Activated naive CD8-positive, alpha-beta T cell treated with anti-CD3 and anti-CD28 coated beads, Interleukin-2, amount 10 ng/mL, durations not matched to agents 7 days and 5 days (primary cell): Measurements from ENCODE around the gene CA10. TPM values are rescaled to one million over a fixed set of nuclear protein-coding genes. Genes with fewer than 3 reads are reported as not detected.

Experiments
- ATAC-seq: fragments of 150-1000 bp; cut with Tn5 transposase; one replicate; pipeline ENCODE4 v1.10.0; 2021; ENCODE audit warnings: low read depth, moderate library complexity
- POLR2A ChIA-PET: fragments of 350-600 bp; sonication (Branson Sonifier 250); formaldehyde crosslinking; loops from one replicate; lab custom pipeline; 2021; ENCODE audit warnings: antibody characterized with exemption; lab: Charles Lee
- DNase-seq: peaks from one replicate; pipeline ENCODE4 v3.0.0; 2021
- H3K27ac Mint-ChIP-seq: one replicate; pipeline ENCODE4 v1.8.0; 2022; ENCODE audit warnings: mild to moderate bottlenecking, mixed read lengths
- H3K27me3 Mint-ChIP-seq: one replicate; pipeline ENCODE4 v1.8.0; 2022; ENCODE audit warnings: mild to moderate bottlenecking, moderate library complexity, mixed read lengths
- H3K36me3 Mint-ChIP-seq: one replicate; pipeline ENCODE4 v1.8.0; 2021; ENCODE audit warnings: mild to moderate bottlenecking, mixed read lengths
- H3K4me1 Mint-ChIP-seq: one replicate; pipeline ENCODE4 v1.8.0; 2021; ENCODE audit warnings: mixed read lengths
- H3K4me3 Mint-ChIP-seq: one replicate; pipeline ENCODE4 v1.8.0; 2022; ENCODE audit warnings: mild to moderate bottlenecking, moderate library complexity, mixed read lengths
- H3K9me3 Mint-ChIP-seq: one replicate; pipeline ENCODE4 v1.8.0; 2021; ENCODE audit warnings: mixed read lengths
- total RNA-seq, 2 experiments: library from RNA; stranded (reverse); gene quantifications; one replicate each; pipeline ENCODE4 v1.2.3, GENCODE V29; 2021

The CA10 gene
- total RNA-seq, 2 experiments from 2014 or later: 0.20 TPM; not detected in 1

GRCh38 chr17:52136166-52136565 lies 22.3 kb downstream of the CA10 start:
- no peaks in the 10 kb centered on the region for H3K4me1 Mint-ChIP-seq
- peaks cover 2% of the 10 kb centered on the region for H3K27me3 Mint-ChIP-seq
- no peak overlapping the region for H3K4me3 Mint-ChIP-seq
- POLR2A ChIA-PET: no interaction called here
- no peak overlapping the region for H3K27ac Mint-ChIP-seq
- ATAC-seq: no peak
- no peak for DNase-seq
- no peaks in the 10 kb centered on the region for H3K36me3 Mint-ChIP-seq
- no peaks in the 10 kb centered on the region for H3K9me3 Mint-ChIP-seq

- Mint-ChIP-seq H3K36me3 (no peaks in the 10 kb centered on the region), H3K27ac (no peak overlapping the region), H3K27me3 (peaks cover 2% of the 10 kb centered on the region), H3K4me1 (no peaks in the 10 kb centered on the region), H3K9me3 (no peaks in the 10 kb centered on the region), H3K4me3 (no peak overlapping the region)
- POLR2A ChIA-PET: no interaction called here
- DNase-seq (no peak), ATAC-seq (no peak)
Measured at GRCh38 chr17:52134641-52135040, 23.9 kb downstream of the CA10 start.

GRCh38 chr17:52128721-52129120 lies 29.8 kb downstream of the CA10 start:
- no peak for ATAC-seq
- H3K9me3 Mint-ChIP-seq: no peaks in the 10 kb centered on the region
- H3K4me3 Mint-ChIP-seq: no peak overlapping the region
- POLR2A ChIA-PET: no interaction called here
- H3K27ac Mint-ChIP-seq: no peak overlapping the region
- H3K4me1 Mint-ChIP-seq: no peaks in the 10 kb centered on the region
- H3K36me3 Mint-ChIP-seq: no peaks in the 10 kb centered on the region
- DNase-seq: no peak
- no peaks in the 10 kb centered on the region for H3K27me3 Mint-ChIP-seq

GRCh38 chr17:52124993-52125392 lies 33.5 kb downstream of the CA10 start:
- Mint-ChIP-seq H3K4me1 (no peaks in the 10 kb centered on the region), H3K36me3 (no peaks in the 10 kb centered on the region), H3K27me3 (no peaks in the 10 kb centered on the region), H3K9me3 (no peaks in the 10 kb centered on the region), H3K4me3 (no peak overlapping the region), H3K27ac (no peak overlapping the region)
- ATAC-seq (no peak), DNase-seq (no peak)
- POLR2A ChIA-PET: no interaction called here

DNA sequence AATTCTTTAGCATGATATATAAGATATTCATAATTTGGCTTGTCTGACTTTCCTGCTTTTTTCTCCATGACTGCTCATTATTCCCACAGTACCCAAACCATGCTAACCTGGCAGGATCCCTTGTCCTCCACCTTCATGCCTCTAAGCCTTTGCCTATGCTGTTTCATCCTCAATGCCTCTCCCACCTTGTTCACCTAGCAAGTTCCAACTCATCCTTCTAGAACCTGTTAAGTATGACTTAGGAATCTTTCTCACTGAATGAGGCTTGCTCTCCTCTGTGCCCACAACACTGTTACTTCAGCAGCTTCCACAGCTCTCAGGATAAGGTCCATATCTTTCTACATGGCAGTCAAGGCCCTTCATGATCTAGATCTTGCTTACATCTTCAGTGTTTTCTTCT lies 34.0 kb downstream of the CA10 start:
- POLR2A ChIA-PET: no interaction called here
- no peaks in the 10 kb centered on the region for H3K4me1 Mint-ChIP-seq
- ATAC-seq (no peak), DNase-seq (no peak)
- H3K4me3 Mint-ChIP-seq: no peak overlapping the region
- H3K27ac Mint-ChIP-seq: no peak overlapping the region
- H3K27me3 Mint-ChIP-seq: no peaks in the 10 kb centered on the region
- peaks cover 1% of the 10 kb centered on the region for H3K9me3 Mint-ChIP-seq
- H3K36me3 Mint-ChIP-seq: no peaks in the 10 kb centered on the region

- no peak for ATAC-seq
- DNase-seq: no peak
- POLR2A ChIA-PET: no interaction called here
- no peaks in the 10 kb centered on the region for H3K36me3 Mint-ChIP-seq
- H3K4me1 Mint-ChIP-seq: no peaks in the 10 kb centered on the region
- peaks cover 1% of the 10 kb centered on the region for H3K9me3 Mint-ChIP-seq
- no peaks in the 10 kb centered on the region for H3K27me3 Mint-ChIP-seq
- H3K4me3 Mint-ChIP-seq: no peak overlapping the region
- H3K27ac Mint-ChIP-seq: no peak overlapping the region
Measured at GRCh38 chr17:52120465-52120864, 38.0 kb downstream of the CA10 start.

DNA sequence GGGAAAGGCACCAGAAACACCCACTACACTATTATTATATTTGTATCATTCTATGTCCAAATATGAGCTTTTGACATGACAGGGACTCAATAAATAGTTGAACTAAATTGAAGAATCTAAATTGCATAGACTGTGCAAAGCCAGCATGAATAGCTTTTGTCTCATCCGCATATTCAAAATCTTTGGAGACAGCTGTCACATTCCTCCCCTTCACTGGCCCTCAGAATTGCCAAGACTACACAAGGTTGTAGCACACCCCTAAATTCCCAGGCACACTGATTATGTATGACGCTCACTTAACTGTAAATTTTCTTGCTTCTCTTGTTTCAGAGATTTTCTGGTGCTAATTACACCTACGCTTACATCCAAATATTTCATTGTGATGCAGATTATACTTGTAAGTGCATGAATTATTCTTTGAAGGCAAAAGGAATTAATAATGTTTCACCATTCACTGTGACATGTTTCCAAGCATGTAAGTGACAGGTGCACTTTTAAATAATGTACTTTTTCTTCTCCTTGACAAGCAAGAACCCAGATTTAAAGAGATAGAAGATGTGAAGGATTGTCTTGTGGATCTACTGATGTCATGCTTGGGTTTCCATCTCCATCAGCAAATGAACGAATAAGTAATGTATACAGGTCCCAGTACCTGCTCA lies 47.5 kb downstream of the CA10 start:
- ATAC-seq (no peak), DNase-seq (no peak)
- Mint-ChIP-seq H3K36me3 (no peaks in the 10 kb centered on the region), H3K4me1 (no peaks in the 10 kb centered on the region), H3K9me3 (no peaks in the 10 kb centered on the region), H3K27me3 (peaks cover 2% of the 10 kb centered on the region), H3K27ac (no peak overlapping the region), H3K4me3 (no peak overlapping the region)
- POLR2A ChIA-PET: no interaction called here

DNA sequence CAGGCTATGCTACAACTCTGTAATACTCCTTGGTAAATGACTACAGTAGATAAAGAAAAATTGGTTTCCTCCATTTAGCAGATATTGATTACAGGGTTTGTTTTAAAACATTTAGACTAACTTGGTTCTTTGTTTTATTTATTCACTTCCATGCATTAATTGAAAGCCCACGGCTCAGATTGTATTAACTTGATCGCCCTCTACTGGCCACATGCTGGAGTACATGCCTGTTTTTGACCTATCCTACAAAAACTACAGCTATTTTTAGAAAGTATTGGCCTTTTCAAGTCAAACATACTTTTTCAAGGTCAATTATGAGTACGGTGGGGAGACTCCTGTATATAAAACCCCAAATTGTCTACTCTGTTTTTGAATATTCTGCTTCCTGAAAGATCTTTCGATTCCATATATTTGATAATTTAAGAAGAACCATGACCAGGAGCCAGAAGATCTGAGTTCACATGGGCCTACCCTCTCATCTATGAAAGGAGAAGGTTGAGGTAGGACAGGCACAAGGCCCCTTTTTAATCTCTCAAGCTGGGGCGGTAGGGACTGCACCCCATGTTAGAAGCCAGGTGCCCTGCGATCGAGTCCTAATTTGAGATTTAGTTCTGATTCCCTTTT lies 51.8 kb downstream of the CA10 start:
- DNase-seq (peak; percentile 26), ATAC-seq (no peak)
- no peaks in the 10 kb centered on the region for H3K36me3 Mint-ChIP-seq
- no peaks in the 10 kb centered on the region for H3K9me3 Mint-ChIP-seq
- peaks cover 2% of the 10 kb centered on the region for H3K27me3 Mint-ChIP-seq
- no peaks in the 10 kb centered on the region for H3K4me1 Mint-ChIP-seq
- POLR2A ChIA-PET: no interaction called here
- H3K27ac Mint-ChIP-seq: no peak overlapping the region
- no peak overlapping the region for H3K4me3 Mint-ChIP-seq

DNA sequence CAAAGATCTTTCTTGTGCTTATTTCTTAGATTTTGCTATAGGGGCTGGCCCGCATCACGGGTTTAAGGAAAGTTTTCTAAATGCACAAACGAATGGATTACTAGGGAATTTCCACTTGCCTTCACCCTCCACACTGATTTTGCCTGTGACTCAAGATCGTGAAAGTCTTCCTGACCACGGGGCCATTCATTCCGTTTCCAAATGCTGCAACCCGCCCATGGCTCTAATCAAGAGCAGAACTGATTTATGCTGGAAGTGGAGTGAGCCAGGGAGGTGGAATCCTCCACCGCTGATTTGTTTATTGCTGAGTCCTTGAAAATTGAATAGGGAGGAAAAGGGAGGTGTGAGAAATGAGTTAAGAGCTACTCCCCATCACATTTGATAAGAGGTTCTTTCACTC lies 52.4 kb downstream of the CA10 start:
- Mint-ChIP-seq H3K27ac (no peak overlapping the region), H3K36me3 (no peaks in the 10 kb centered on the region), H3K4me3 (no peak overlapping the region), H3K4me1 (no peaks in the 10 kb centered on the region), H3K9me3 (no peaks in the 10 kb centered on the region), H3K27me3 (peaks cover 2% of the 10 kb centered on the region)
- POLR2A ChIA-PET: no interaction called here
- ATAC-seq (no peak), DNase-seq (no peak)

DNA sequence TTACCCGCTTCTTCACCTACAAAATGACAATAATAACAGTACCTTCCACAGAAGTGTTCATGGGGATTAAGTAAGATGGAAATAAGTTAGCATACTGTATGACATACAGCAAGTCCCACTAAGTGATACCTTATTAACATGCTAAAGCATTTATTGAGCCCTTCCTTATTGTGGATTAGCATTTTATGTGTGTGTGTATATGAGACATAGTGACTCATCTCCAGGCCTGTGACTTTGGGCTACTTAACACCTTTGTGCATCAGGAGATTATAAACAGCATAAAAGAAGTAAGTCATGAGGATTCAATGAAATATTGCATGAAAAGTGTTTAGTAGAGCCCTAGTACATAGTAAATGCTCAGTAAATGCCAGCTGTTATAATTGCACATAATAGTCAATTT lies 52.9 kb downstream of the CA10 start:
- Mint-ChIP-seq H3K36me3 (no peaks in the 10 kb centered on the region), H3K4me1 (no peaks in the 10 kb centered on the region), H3K4me3 (no peak overlapping the region), H3K27ac (no peak overlapping the region), H3K9me3 (no peaks in the 10 kb centered on the region), H3K27me3 (peaks cover 2% of the 10 kb centered on the region)
- POLR2A ChIA-PET: no interaction called here
- ATAC-seq: no peak
- DNase-seq: no peak

- no peaks in the 10 kb centered on the region for H3K36me3 Mint-ChIP-seq
- H3K9me3 Mint-ChIP-seq: no peaks in the 10 kb centered on the region
- POLR2A ChIA-PET: no interaction called here
- DNase-seq (no peak), ATAC-seq (no peak)
- H3K4me1 Mint-ChIP-seq: no peaks in the 10 kb centered on the region
- no peak overlapping the region for H3K27ac Mint-ChIP-seq
- no peaks in the 10 kb centered on the region for H3K27me3 Mint-ChIP-seq
- H3K4me3 Mint-ChIP-seq: no peak overlapping the region
Measured at GRCh38 chr17:52096056-52096455, 62.5 kb downstream of the CA10 start.

DNA sequence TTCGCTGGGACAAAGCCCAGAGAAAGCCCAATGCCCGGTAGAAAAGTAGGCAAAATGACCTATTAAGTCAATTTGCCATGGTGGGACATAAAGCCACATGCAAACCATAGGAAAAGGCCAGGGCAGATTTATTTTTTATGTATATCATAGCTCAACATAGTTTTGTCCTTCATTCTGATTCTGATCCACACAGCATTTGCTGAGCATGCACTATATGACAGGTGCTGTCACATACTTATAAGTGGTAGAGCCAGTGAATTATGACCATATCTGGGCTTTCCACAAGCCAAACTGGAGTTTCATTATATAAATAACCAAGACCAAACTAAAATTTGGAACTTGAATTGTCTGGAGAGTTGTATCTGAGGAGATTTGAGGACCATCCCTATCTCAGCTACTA lies 74.3 kb downstream of the CA10 start:
- POLR2A ChIA-PET: no interaction called here

GRCh38 chr17:52079496-52079895 lies 79.0 kb downstream of the CA10 start:
- Mint-ChIP-seq H3K9me3 (no peaks in the 10 kb centered on the region), H3K4me3 (no peak overlapping the region), H3K4me1 (no peaks in the 10 kb centered on the region), H3K27ac (no peak overlapping the region), H3K36me3 (no peaks in the 10 kb centered on the region), H3K27me3 (no peaks in the 10 kb centered on the region)
- DNase-seq (no peak), ATAC-seq (no peak)
- POLR2A ChIA-PET: no interaction called here

More for the DNA sequence above, 74.3 kb downstream of the CA10 start:
- no peak for DNase-seq
- no peaks in the 10 kb centered on the region for H3K9me3 Mint-ChIP-seq
- no peak overlapping the region for H3K4me3 Mint-ChIP-seq
- no peak for ATAC-seq
- no peak overlapping the region for H3K27ac Mint-ChIP-seq
- H3K36me3 Mint-ChIP-seq: no peaks in the 10 kb centered on the region
- no peaks in the 10 kb centered on the region for H3K4me1 Mint-ChIP-seq
- H3K27me3 Mint-ChIP-seq: peaks cover 3% of the 10 kb centered on the region

DNA sequence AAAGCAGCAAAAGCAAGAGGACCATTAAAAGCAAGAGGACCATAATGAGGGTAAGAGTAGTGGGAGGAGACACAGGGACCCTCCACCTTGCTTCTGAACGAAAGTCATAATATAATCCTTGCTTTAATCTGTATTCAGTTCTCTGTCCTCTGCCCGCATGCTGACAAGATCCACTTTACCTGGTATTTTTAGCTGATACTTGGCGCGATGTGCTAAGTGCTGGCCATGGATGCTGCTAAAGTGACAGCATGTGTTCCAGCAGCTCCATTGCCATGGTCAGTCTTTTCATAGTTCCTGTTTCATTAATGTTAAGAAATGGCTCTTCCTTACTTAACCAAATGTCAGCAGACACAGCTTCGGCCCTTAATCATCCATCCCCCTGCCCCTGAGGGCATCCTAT lies 86.8 kb downstream of the CA10 start:
- Mint-ChIP-seq H3K4me3 (no peak overlapping the region), H3K9me3 (no peaks in the 10 kb centered on the region), H3K27me3 (no peaks in the 10 kb centered on the region), H3K4me1 (no peaks in the 10 kb centered on the region), H3K27ac (no peak overlapping the region), H3K36me3 (no peaks in the 10 kb centered on the region)
- DNase-seq (no peak), ATAC-seq (no peak)
- POLR2A ChIA-PET: no interaction called here
